Mesothelial cell of epicardium (in vitro differentiated cells): ENCODE measurements around the gene KBTBD12. TPM values are rescaled to one million over a fixed set of nuclear protein-coding genes. Genes with fewer than 3 reads are reported as not detected.

Experiments
- DNase-seq, 2 experiments: peaks; one replicate each; pipeline ENCODE4 v3.0.0; 2021; ENCODE audit warnings: low spot score in 2 of 2; ENCODE audit not compliant: unreplicated experiment in 2 of 2
- H3K27ac Mint-ChIP-seq: 2 replicates; pipeline ENCODE4 v1.8.0; 2021; ENCODE audit warnings: mixed read lengths
- H3K27me3 Mint-ChIP-seq: 2 replicates; pipeline ENCODE4 v1.8.0; 2021; ENCODE audit warnings: low read depth, mixed read lengths
- H3K36me3 Mint-ChIP-seq: 2 replicates; pipeline ENCODE4 v1.8.0; 2021; ENCODE audit warnings: mixed read lengths
- H3K4me1 Mint-ChIP-seq: 2 replicates; pipeline ENCODE4 v1.8.0; 2021; ENCODE audit warnings: mixed read lengths
- H3K4me3 Mint-ChIP-seq: 2 replicates; pipeline ENCODE4 v1.8.0; 2021; ENCODE audit warnings: mild to moderate bottlenecking, moderate library complexity, mixed read lengths
- H3K9me3 Mint-ChIP-seq: 2 replicates; pipeline ENCODE4 v1.8.0; 2021; ENCODE audit warnings: mixed read lengths
- total RNA-seq: library from RNA; stranded (reverse); gene quantifications from 3 replicates; pipeline ENCODE4 v1.2.1, GENCODE V29; 2021
- TF ChIP-seq, protein P1 (sequence below): fragments of 200-600 bp; sonication (generic); IDR thresholded peaks from one replicate; pipeline ENCODE4 v1.5.0; 2021; ENCODE audit warnings: antibody characterized with exemption; ENCODE audit not compliant: unreplicated experiment

KBTBD12 gene
- total RNA-seq, 1 donor from 2014 or later = not detected

DNA sequence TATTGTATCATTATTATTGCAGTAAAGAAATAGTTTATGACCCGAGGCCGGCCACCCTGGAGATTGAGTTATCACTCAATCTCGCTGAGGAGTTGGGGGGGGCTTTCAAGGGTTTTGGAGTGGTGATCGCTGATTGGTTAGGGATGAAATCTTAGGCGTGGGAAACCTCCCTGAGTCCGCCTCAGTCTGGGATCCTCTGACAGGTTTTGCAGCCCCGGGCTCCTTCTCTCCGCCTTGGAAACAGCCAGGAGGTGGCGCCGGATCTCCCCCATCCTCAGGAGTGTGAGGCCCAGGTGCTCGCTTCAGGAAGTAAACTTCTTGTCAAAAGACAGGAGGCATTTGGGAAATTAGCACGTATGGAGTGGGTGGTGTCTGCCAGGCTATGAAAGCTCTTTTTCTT is 96.1 kb downstream of the KBTBD12 start:
- Mint-ChIP-seq H3K9me3 (peaks cover 3% of the 10 kb centered on the region), H3K27me3 (peaks cover 16% of the 10 kb centered on the region), H3K27ac (peak overlapping the region; percentile 7), H3K4me3 (no peak overlapping the region), H3K36me3 (no peaks in the 10 kb centered on the region), H3K4me1 (peaks cover 5% of the 10 kb centered on the region)
- DNase-seq = peak; percentile 46 to 69
- TF ChIP-seq, protein P1, sequence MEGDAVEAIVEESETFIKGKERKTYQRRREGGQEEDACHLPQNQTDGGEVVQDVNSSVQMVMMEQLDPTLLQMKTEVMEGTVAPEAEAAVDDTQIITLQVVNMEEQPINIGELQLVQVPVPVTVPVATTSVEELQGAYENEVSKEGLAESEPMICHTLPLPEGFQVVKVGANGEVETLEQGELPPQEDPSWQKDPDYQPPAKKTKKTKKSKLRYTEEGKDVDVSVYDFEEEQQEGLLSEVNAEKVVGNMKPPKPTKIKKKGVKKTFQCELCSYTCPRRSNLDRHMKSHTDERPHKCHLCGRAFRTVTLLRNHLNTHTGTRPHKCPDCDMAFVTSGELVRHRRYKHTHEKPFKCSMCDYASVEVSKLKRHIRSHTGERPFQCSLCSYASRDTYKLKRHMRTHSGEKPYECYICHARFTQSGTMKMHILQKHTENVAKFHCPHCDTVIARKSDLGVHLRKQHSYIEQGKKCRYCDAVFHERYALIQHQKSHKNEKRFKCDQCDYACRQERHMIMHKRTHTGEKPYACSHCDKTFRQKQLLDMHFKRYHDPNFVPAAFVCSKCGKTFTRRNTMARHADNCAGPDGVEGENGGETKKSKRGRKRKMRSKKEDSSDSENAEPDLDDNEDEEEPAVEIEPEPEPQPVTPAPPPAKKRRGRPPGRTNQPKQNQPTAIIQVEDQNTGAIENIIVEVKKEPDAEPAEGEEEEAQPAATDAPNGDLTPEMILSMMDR = no peak

DNA sequence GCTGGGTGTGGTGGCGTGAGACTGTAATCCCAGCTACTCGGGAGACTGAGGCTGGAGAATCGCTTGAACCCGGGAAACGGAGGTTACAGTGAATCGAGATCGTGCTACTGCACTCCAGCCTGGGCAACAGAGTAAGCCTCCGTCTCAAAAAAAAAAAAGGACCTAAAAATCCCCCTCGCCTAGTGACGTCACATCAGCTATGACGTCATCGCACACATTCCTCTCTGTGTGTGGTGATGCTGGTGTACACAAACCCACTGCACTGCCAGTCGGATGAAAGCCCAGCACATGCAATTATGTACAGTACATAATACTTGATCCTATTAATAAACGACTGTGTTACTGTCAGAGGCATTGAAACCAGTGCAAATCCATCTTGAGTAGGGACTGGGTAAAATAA is 97.0 kb downstream of the KBTBD12 start:
- Mint-ChIP-seq H3K36me3 (no peaks in the 10 kb centered on the region), H3K27me3 (peaks cover 12% of the 10 kb centered on the region), H3K27ac (no peak overlapping the region), H3K4me3 (no peak overlapping the region), H3K9me3 (peaks cover 8% of the 10 kb centered on the region), H3K4me1 (peaks cover 4% of the 10 kb centered on the region)
- TF ChIP-seq, protein P1 = no peak
- no peak for DNase-seq

DNA sequence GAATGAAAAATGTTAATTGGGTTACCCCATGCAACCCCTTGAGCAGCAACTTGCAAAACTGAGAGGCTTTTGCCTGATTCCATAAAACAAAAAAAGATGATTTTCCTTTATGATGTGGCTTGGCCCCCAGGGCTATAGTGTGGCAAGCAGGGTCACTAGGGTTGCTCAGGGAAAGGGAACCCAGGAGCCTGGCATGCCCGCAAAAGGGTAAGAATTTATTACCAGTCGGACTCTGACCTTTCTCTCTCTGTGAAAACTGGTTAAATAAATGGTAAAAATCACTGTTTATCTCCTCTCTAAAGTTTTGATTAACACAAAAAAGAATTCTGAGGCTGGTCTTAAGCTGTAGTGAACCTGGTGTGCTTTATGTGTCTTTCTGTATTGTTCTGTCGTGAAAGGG is 99.5 kb downstream of the KBTBD12 start:
- Mint-ChIP-seq H3K4me1 (peaks cover 4% of the 10 kb centered on the region), H3K27ac (no peak overlapping the region), H3K36me3 (no peaks in the 10 kb centered on the region), H3K4me3 (no peak overlapping the region), H3K27me3 (peaks cover 5% of the 10 kb centered on the region), H3K9me3 (peaks cover 13% of the 10 kb centered on the region)
- TF ChIP-seq, protein P1 = no peak
- no peak for DNase-seq

DNA sequence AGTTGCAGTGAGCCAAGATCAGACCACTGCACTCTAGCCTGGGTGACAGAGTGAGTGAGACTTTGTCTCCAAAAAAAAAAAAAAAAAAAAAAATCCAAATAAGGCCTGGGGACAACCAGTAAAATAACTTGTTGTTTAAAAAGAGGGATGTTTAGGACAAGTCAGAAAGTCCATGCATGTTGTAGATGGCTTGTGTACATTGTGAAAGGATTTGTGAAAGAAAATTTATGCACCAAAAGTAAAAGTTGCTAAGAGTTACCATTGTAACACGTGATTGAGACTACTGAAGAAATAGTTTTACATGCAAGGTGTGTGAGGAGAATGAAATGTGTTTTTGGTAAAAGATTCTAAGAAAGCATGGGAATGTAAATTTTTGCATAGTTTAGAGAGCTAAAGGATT is 101.5 kb downstream of the KBTBD12 start:
- H3K4me3 Mint-ChIP-seq = no peak overlapping the region
- no peaks in the 10 kb centered on the region for H3K36me3 Mint-ChIP-seq
- TF ChIP-seq, protein P1 = no peak
- H3K27me3 Mint-ChIP-seq = no peaks in the 10 kb centered on the region
- peaks cover 13% of the 10 kb centered on the region for H3K9me3 Mint-ChIP-seq
- peaks cover 1% of the 10 kb centered on the region for H3K4me1 Mint-ChIP-seq
- H3K27ac Mint-ChIP-seq = no peak overlapping the region
- no peak for DNase-seq

DNA sequence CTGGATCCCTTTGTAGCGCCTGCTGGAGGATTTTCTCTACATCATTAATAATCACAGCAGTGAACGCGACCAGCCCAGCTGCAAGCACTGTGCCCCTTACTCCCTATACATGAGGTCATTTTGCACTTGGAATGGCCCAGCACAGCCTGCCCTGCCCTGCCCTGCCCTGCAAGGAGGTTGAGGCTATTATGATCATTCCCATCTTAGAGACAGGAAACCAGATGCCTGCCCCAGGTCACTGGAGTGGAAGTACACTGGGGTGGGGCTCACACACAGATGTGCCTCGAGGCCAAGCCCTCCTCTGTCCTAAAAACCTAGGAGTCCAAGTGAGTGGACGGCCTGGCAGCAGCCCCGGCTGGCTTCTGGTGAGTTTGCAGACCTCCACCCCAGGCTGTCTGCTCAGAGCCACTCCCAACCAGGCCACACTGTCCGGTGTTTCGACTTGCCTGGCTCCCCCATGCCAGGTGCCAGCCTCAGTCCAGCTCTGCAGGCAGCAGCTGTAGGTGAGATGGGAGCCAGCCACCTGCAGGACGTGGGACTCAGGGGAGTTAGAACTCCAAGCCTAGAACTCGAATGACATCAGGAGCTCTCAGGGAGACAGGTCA is 106.8 kb downstream of the KBTBD12 start:
- Mint-ChIP-seq H3K27ac (no peak overlapping the region), H3K9me3 (peaks cover 5% of the 10 kb centered on the region)

More for the DNA sequence above, 106.8 kb downstream of the KBTBD12 start:
- TF ChIP-seq, protein P1 = no peak
- Mint-ChIP-seq H3K27me3 (peaks cover 34% of the 10 kb centered on the region), H3K4me1 (no peaks in the 10 kb centered on the region), H3K36me3 (no peaks in the 10 kb centered on the region), H3K4me3 (no peak overlapping the region)
- no peak for DNase-seq
